ENCODE measurements around the gene CA12.
"Not testable (repeated sequence)": the region's sequence is repeated elsewhere in the genome, so short reads cannot be mapped to it uniquely, and the experiment has no call there.

Gene CA12

DNA sequence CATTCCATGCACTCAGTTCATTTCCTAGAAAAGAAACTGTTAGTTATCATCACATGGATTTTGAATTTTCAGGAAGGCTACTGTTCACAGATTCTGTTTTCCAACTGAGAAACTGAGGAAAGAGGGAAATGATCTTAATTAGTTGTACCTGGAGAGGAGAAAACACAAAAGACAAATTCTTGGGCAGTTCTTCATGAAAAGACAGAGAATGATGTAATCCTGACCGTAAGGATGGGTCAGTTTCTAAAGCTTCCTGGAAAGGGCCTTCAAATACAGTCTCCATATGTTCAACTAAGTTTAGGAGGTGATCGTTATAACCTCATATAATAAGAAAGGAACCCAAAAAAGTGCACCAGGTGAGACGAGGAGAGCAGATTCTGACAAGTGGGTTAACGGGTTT lies 44.6 kb downstream of the CA12 start:
- no peak for DNase-seq (ENCODE audit: low read depth, low spot score)

DNA sequence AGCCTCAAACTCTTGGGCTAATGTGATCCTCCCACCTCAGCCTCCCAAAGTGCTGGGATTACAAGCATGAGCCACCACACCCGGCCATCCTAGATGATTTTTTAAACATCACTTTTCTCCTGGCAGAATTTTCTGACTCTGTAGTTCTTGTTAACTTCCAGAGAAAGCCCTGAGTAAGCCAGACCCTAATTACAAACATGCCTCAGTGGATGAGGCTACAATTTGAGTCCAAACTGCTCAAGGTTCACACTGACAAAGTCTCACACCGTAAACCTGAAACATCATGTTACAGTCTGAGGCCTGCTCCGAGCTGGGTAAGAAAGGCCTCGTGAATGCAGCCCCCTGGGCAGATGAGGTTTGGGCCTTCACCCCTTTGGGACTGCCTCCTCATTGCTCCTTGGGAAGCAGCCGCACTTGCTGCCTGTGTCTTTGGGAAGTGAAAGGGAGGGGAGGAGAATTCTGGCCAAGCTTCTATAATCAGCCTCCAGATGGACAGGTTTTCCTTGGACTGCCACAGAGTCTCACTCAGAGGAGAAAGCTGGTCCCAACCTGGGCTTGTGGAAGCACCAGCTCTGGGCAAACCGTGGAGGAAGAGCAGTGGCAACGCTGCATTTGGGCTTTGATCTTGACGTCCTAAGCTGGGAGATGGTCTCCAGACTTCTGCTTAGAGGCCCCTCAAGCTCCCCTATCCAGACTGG lies 46.0 kb downstream of the CA12 start:
- DNase-seq (ENCODE audit: low read depth, low spot score) = no peak

GRCh38 chr15:63334821-63335220 lies 46.8 kb downstream of the CA12 start:
- no peak for DNase-seq (ENCODE audit: low read depth, low spot score)

DNA sequence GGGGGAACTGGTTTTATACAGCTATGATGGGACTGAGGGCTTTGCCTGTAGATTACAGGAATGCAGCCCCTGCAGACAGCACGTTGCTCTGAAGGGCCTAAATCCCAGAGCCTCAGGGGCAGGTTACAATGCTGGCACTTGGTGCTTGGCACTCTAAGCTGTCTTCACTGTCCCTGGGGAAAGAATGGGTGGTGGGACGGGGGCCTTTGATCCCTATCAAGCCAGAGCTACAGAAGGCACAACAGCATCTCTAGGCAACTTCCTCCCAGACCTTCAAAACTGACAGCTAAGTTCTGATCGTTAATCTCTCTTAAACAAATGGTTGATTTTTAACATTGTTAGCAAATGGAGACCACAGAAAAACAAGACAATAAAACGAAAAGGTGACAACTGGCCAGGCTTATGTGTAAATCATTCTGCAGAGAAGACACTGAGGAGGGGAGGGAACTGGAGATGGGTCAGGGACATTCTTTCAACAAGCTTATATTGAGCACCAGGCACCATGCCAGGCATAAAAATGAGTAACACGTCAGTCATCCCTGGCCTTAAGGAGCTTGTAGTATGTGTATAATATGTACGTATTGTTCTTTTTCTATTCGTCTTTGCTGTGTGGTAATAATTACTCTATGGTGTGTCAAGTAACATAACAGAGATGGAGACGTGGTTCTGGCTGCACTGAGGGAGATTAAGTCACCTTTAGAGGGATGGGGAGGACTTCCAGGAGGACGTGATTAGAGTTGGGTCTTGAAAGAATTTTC lies 49.1 kb downstream of the CA12 start:
- peak; percentile 59 for DNase-seq (ENCODE audit: low read depth, low spot score)

GRCh38 chr15:63331456-63331855 lies 50.2 kb downstream of the CA12 start:
- DNase-seq (ENCODE audit: low read depth, low spot score) = no peak

- DNase-seq (ENCODE audit: low read depth, low spot score) = no peak
These were observed 50.7 kb downstream of the CA12 start for GRCh38 chr15:63330926-63331325.

GRCh38 chr15:63329567-63330350 lies 51.9 kb downstream of the CA12 start:
- no peak for DNase-seq (ENCODE audit: low read depth, low spot score)

DNA sequence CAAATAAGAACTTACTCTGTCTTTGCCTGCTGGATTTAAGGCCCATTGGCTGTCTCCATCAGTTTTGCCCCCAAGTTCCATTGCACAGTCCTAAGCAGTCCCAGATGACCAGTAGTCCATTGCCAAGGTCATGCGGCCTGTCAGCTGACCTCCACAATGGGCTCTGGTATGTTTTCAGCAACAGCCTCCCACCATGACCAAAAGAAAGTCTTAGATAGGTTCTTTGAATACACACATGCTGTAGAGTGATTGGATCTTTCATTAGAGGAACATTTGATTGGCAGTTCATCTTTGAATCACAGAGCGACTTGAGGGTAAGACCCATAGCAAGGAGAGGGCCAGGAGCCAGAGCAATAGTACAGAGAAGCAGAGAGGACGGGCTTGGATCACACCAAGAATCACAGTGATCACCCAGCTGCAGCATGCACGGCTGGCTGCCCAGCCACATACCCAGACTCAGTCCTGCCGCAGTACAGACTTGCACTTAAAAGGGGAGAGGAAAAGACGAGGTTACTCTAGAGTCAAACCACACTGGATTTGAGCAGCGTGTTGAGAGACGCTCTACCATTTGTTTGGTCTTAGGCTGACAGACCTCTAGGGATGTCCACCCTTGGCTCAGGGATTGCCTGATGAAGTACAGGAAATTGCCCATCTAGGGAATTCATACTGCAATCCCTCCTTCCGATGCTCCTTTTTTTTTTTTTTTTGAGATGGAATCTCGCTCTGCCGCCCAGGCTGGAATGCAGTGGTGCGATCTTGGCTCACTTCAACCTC lies 53.8 kb downstream of the CA12 start:
- no peak for DNase-seq (ENCODE audit: low read depth, low spot score)

DNA sequence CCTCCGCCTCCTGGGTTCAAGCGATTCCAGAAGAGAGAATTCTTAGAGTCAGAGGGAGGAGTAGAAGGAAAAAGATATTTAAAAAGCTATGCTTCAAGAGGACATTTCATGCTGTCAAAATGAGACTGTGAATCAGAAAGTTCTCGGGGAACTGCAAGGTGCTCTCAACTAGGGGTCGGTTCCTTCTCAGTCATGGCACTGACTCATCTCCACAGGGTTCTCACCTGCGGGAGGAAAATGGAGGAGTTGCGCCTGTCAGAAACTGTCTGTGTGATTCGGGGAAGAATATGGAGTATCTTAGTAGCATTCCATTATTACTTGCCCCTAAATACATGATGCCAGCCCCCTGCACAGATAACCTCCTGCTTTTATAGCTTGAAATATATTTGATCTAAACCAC lies 56.9 kb downstream of the CA12 start:
- DNase-seq (ENCODE audit: low read depth, low spot score) = no peak

GRCh38 chr15:63323798-63324563 lies 57.7 kb downstream of the CA12 start:
- DNase-seq (ENCODE audit: low read depth, low spot score) = no peak

DNA sequence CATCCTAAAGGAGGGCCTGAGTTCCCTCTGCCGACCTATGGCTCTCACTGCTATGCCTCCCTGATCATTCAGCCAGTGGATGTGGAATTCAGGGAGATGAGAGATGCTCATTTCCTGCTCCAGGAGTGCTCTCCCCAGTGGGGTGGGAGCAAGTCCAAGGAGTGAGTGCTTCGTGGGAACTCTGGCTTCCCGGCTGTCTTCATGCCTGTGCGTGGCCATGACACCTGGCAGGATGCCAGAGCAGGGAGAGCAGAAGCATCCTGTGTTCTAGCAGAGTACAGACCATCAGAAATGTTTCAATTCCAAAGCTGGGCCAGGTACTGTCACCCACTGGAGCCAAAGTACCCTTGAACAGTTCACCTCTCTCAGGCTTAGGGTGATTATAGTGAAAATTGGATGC lies 59.1 kb downstream of the CA12 start:
- DNase-seq (ENCODE audit: low read depth, low spot score) = no peak

DNA sequence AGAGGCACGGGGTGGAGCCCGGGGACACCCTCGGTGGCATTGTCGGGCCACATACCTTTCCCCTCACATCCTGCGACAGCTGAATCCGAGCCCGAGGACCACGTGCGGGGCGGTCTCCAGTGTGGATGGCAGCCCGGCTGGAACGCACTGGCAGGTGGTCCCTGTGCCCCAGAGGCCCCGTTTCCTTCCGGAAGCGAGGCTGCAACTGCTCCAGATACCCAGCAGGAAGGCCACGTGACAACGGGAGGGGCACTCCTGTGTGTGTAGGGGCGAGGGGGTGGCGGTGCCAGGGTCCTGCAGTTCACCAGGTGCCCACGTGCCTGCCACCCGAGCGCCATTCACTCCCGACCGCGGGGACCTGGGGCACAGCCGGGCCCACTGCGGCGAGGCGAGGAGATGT lies 60.2 kb downstream of the CA12 start:
- no peak for DNase-seq (ENCODE audit: low read depth, low spot score)

GRCh38 chr15:63320981-63321380 lies 60.7 kb downstream of the CA12 start:
- DNase-seq (ENCODE audit: low read depth, low spot score) = not testable (repeated sequence)

DNA sequence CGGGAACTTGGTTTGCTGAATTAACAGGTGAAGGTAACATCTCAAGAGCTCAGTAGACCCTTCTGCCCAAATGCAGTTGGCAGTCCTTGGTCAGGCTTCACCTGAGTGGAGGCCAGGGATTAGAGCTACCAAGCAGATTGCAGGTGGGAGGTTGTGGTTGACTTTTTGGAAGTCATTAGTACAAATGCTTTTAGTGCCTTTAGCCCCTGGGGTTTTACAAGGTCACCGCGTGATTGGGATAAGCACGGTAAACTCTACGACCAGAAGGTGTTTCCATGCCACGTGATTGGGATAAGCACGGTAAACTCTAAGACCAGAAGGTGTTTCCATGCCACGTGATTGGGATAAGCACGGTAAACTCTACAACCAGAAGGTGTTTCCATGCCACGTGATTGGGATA lies 61.2 kb downstream of the CA12 start:
- not testable (repeated sequence) for DNase-seq (ENCODE audit: low read depth, low spot score)

DNA sequence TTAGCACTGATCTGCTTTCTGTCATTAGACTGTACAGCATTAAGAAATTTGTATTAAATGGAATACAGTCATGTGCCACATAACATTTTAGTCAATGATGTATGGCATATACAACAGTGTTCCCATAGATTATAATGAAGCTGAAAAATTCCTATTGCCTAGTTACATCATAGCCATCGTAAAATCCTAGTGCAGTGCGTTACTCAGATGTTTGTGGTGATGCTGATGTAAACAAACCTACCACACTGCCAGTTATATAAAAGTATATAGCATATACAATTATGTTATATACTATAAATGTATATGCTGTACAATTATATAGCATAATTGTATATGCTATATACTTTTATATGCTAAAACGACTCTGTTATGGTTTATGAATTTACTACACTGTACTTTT lies 62.6 kb downstream of the CA12 start:
- no peak for DNase-seq (ENCODE audit: low read depth, low spot score)

DNA sequence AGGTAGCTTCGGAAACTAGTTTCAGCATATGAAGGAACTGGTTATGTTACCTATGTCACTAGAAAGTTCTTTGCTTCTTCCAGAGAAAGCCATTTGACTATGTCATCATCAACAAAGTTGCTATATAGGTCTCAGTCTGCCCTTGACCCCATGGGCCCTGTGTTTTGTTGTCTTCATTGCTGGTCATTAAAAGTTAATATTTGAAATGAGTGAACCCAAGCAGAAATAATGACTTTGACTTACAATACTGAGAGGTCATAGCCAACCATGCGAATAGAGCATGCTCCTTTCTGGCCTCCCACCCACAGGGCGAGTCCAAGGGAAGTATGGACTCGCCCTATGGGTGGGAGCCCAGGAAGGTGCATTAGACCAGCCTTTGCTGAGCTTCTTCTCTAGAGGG lies 63.3 kb downstream of the CA12 start:
- DNase-seq (ENCODE audit: low read depth, low spot score) = no peak

DNA sequence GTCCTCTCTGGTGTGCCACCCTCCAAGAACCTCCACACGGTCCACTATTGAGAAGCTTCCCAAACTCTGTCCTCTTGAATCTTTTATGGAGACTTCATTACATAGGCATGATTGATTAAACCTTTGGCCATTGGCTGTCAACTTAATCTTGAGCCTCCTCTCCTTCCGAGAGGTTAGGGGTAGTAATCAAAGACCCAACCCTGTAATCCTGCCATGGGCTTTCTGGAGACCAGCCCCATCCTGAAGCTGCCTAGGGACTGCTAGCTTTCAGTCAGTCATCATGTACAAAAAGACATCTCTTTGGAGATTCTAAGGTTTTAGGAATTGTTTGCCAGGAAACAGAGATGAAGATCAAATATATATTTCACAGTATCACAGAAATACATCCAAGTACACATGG lies 67.2 kb downstream of the CA12 start:
- DNase-seq (ENCODE audit: low read depth, low spot score) = no peak

DNA sequence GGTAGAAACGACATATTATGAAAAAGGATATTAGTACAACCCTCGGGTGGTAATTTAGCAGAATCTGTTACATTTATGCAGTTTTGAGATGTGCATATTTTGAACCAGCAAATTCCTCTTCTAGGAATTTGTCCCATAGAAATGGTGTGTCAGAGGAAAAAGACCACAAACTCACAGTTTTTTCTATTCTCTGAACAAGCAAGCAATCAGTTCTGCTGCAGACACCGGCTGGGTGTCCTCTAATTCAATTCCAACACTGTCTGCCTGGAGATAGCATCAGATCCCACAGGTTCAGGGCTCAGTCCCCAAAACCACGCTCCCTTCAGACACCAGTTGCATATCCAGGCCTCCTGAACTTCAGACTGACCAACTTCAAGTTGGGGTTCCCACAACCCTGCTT lies 67.8 kb downstream of the CA12 start:
- DNase-seq (ENCODE audit: low read depth, low spot score) = no peak

- DNase-seq (ENCODE audit: low read depth, low spot score) = no peak
These were observed 69.4 kb downstream of the CA12 start for GRCh38 chr15:63312286-63312685.

DNA sequence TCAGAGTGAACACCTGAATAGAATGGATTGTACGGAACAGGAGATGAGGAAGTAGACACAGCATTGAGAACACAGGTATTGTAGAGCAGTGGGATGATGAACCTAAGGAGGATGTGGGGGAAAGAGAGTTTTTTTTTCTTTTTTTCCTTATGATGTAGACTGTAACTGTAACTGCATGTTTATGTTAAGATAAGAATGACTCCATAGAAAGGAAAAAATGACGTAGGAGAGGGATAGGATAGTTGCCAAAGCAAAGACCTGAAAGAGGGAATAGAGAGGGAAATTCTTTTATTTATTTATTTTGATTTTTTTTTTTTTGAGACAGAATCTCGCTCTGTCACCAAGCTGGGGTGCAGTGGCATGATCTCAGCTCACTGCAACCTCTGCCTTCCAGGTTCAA lies 71.0 kb downstream of the CA12 start:
- no peak for DNase-seq (ENCODE audit: low read depth, low spot score)

DNA sequence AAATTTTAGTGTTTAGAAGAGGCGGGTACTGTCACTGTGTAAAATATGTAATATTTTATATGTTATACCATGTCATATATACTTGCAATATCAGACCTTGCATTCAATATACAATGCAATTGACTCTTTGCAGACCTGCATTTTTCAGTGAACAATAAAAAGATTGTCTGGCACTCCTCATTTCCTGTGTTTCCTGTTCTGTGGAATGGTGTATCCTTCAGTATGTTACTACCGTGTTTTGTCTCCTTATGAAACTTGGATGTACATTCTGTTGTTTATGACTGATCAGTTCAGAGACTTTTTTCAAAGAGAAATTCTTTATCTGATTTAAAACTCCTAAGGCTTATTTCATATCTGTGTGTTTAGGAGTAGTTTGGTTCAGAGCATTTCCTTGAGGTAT lies 72.7 kb downstream of the CA12 start:
- no peak for DNase-seq (ENCODE audit: low read depth, low spot score)

All from smooth muscle cell of the brain vasculature (primary cell).